Suprapubic skin (tissue), 4 donors: ENCODE data around the gene DEXI.

ENCODE experiments used
- CTCF ChIP-seq, 2 donors: fragments of 200-600 bp in 1 of 2; fragments of 450-650 bp in 1 of 2; sonication (generic) in 1 of 2; IDR thresholded peaks; one replicate each; pipeline ENCODE4 v1.5.1; 2016 to 2019; ENCODE audit warnings: antibody characterized with exemption in 2 of 2, mild to moderate bottlenecking in 1 of 2, moderate library complexity in 1 of 2
- EP300 ChIP-seq: sonication (generic); formaldehyde crosslinking; IDR thresholded peaks from one replicate; pipeline ENCODE4 v1.6.1; 2017; ENCODE audit warnings: antibody characterized with exemption
- POLR2A ChIP-seq, 2 donors: fragments of 450-650 bp; IDR thresholded peaks; one replicate each; pipeline ENCODE4 v1.6.1; 2017; ENCODE audit warnings: antibody characterized with exemption in 2 of 2, mild to moderate bottlenecking in 2 of 2, moderate library complexity in 2 of 2
- POLR2AphosphoS5 ChIP-seq, 3 donors: sonication (generic); formaldehyde crosslinking; IDR thresholded peaks; one replicate each; pipeline ENCODE4 v1.6.1; 2017; ENCODE audit warnings: antibody characterized with exemption in 3 of 3

- TF ChIP-seq CTCF (IDR thresholded peaks at IDR 0.05) (no peak), POLR2A (IDR thresholded peaks at IDR 0.05) (no peak), POLR2AphosphoS5 (IDR thresholded peaks at IDR 0.05) (no peak), EP300 (no peak)
Measured at GRCh38 chr16:10959161-10959560, 16.9 kb upstream of the DEXI start.
